ENCODE measurements around the gene NFIX.

- TF ChIP-seq NCOA5 (CRISPR knock-in tag; IDR thresholded peaks at IDR 0.05) (no peak), IRF1 (CRISPR knock-in tag; IDR thresholded peaks at IDR 0.05; ENCODE audit: low read depth) (no peak), POLR2AphosphoS5 (IDR thresholded peaks at IDR 0.05; ENCODE audit: low read depth, low read length) (no peak), HOXA7 (CRISPR knock-in tag; IDR thresholded peaks at IDR 0.05) (no peak), SIN3B (IDR thresholded peaks at IDR 0.05; ENCODE audit: low read length) (no peak), ZBTB21 (CRISPR knock-in tag; IDR thresholded peaks at IDR 0.05) (no peak), DR1 (CRISPR knock-in tag; IDR thresholded peaks at IDR 0.05) (no peak), POLR2A (IDR thresholded peaks at IDR 0.05; ENCODE audit: insufficient read depth in 1 of 2, low read depth in 2 of 2, low read length in 2 of 2) (no peak)
- TF ChIP-seq, protein P1, sequence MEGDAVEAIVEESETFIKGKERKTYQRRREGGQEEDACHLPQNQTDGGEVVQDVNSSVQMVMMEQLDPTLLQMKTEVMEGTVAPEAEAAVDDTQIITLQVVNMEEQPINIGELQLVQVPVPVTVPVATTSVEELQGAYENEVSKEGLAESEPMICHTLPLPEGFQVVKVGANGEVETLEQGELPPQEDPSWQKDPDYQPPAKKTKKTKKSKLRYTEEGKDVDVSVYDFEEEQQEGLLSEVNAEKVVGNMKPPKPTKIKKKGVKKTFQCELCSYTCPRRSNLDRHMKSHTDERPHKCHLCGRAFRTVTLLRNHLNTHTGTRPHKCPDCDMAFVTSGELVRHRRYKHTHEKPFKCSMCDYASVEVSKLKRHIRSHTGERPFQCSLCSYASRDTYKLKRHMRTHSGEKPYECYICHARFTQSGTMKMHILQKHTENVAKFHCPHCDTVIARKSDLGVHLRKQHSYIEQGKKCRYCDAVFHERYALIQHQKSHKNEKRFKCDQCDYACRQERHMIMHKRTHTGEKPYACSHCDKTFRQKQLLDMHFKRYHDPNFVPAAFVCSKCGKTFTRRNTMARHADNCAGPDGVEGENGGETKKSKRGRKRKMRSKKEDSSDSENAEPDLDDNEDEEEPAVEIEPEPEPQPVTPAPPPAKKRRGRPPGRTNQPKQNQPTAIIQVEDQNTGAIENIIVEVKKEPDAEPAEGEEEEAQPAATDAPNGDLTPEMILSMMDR (CRISPR knock-in tag; IDR thresholded peaks at IDR 0.05): no peak
Observed at GRCh38 chr19:13029301-13029880, 34.1 kb downstream of the NFIX start.
